PC-9 (cell line): ENCODE results near the gene ZNF628. TPM values are rescaled to one million over a fixed set of nuclear protein-coding genes. Genes with fewer than 3 reads are reported as not detected.
A peak's percentile ranks its signal among the peaks of the same experiment; 100 is the strongest.

Experiments
- BruUV-seq: library from RNA; stranded (reverse); fragments of 400-500 nt; replicated peaks from 2 replicates; lab custom pipeline; 2021; lab: Mats Ljungman, UMichigan
- CTCF ChIA-PET: fragments of 300-600 bp; sonication (Branson Sonifier 250); formaldehyde crosslinking; loops from one replicate; lab custom pipeline; 2022; ENCODE audit warnings: antibody characterized with exemption; lab: Charles Lee
- POLR2A ChIA-PET: fragments of 300-600 bp; sonication (Branson Sonifier 250); formaldehyde crosslinking; loops from one replicate; lab custom pipeline; 2022; ENCODE audit warnings: antibody characterized with exemption; ENCODE audit not compliant: unreplicated experiment; lab: Charles Lee
- DNase-seq, 2 experiments: peaks; one replicate each; pipeline versions ENCODE4 v3.0.0 to v3.0.0-alpha.2; 2015 to 2022; ENCODE audit warnings: mixed read lengths in 1 of 2
- H2AFZ ChIP-seq: fragments of 200-600 bp; sonication (generic); 2 replicates; pipeline ENCODE4 v1.8.1; 2017; ENCODE audit warnings: antibody characterized with exemption
- H3F3A ChIP-seq: fragments of 200-600 bp; sonication (generic); 2 replicates; pipeline ENCODE4 v1.8.1; 2017; ENCODE audit warnings: antibody characterized with exemption, mild to moderate bottlenecking, low read depth; ENCODE audit not compliant: insufficient read depth
- H3K27ac ChIP-seq: fragments of 200-600 bp; sonication (generic); 2 replicates; pipeline ENCODE4 v1.6.1; 2016; ENCODE audit warnings: mixed run types
- H3K27me3 ChIP-seq: fragments of 200-600 bp; sonication (generic); 2 replicates; pipeline ENCODE4 v1.6.1; 2016; ENCODE audit warnings: low read depth, mixed run types; ENCODE audit not compliant: insufficient read depth
- H3K36me3 ChIP-seq: fragments of 200-600 bp; sonication (generic); 2 replicates; pipeline ENCODE4 v1.6.1; 2016; ENCODE audit warnings: low read depth, mixed run types
- H3K4me1 ChIP-seq: fragments of 200-600 bp; sonication (generic); replicated peaks from 2 replicates; pipeline ENCODE4 v1.6.1; 2016; ENCODE audit warnings: mixed run types; ENCODE audit not compliant: insufficient read depth
- H3K4me2 ChIP-seq: fragments of 200-600 bp; sonication (generic); 2 replicates; pipeline ENCODE4 v1.6.1; 2017; ENCODE audit warnings: mixed run types
- H3K4me3 ChIP-seq: fragments of 200-600 bp; sonication (generic); 2 replicates; pipeline ENCODE4 v1.6.1; 2016; ENCODE audit warnings: mixed run types
- H3K79me2 ChIP-seq: fragments of 200-600 bp; sonication (generic); 2 replicates; pipeline ENCODE4 v1.6.1; 2017; ENCODE audit warnings: low read depth, mixed run types
- H3K9me2 ChIP-seq: fragments of 200-600 bp; sonication (generic); 2 replicates; pipeline ENCODE4 v1.8.1; 2017; ENCODE audit warnings: mild to moderate bottlenecking; ENCODE audit not compliant: insufficient read depth
- H3K9me3 ChIP-seq: fragments of 200-600 bp; sonication (generic); 2 replicates; pipeline ENCODE4 v1.8.1; 2016; ENCODE audit warnings: low read depth; ENCODE audit not compliant: insufficient read depth
- H4K20me1 ChIP-seq: fragments of 200-600 bp; sonication (generic); 2 replicates; pipeline ENCODE4 v1.8.1; 2017; ENCODE audit not compliant: insufficient read depth
- EZH2 ChIP-seq: fragments of 200-600 bp; sonication (generic); IDR thresholded peaks from 2 replicates; pipeline ENCODE4 v1.8.0; 2017; ENCODE audit warnings: antibody characterized with exemption, low read depth
- intact Hi-C: fragments of 100-400 bp; cut with micrococcal nuclease; formaldehyde crosslinking; loops from one replicate; pipeline ENCODE4 v1.10.0; 2022; ENCODE audit not compliant: unreplicated experiment
- total RNA-seq: library from RNA; stranded (reverse); gene quantifications from 2 replicates; pipeline ENCODE4 v1.2.3, GENCODE V29; 2021
- TF ChIP-seq, protein P1 (sequence below): fragments of 200-600 bp; sonication (generic); conservative IDR thresholded peaks from 2 replicates; pipeline ENCODE4 v1.6.1; 2017; ENCODE audit warnings: mixed run types, antibody characterized with exemption, mild to moderate bottlenecking, moderate library complexity

The ZNF628 gene
- total RNA-seq, 1 experiment from 2014 or later, result 19.3 TPM

DNA sequence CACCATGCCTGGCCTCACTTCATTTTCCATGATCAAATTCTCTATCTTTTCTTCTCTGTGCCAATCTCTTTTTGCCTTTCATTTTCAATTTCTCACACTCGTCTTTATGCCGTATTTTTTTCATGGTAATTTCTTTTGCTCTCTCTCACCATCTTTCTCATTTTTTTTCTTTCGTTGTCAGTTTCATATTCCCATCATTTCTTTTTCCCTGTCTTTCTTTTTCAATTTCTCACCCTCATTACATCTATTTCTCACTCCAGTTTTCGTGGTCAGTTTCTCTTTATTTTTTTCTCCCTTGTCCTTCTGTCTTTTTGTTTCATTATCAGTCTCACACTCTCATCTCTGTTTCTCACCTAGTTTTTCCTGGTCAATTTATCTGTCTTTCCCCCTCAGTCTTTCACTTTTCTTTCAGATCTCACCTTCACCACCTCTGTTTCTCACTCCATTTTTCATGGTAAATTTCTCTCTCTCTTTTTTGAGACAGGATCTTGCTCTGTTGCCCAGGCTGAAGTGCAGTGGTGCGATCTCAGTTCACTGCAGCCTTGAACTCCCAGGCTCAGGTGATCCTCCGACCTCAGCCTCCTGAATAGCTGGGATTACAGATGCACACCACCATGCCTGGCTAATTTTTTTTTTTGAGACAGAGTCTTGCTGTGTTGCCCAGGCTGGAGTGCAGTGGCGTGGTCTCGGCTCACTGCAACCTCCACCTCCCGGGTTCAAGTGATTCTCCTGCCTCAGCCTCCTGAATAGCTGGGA, 26.0 kb downstream of the ZNF628 start:
- intact Hi-C loops, result loop anchor here (5.0 to 10.0 kb wide), 2 partner anchors 85 to 618 kb away; no protein-coding TSS in a partner anchor
- H2AFZ ChIP-seq, result no peak overlapping the region
- H3K9me2 ChIP-seq, result no peaks in the 10 kb centered on the region
- ChIA-PET POLR2A (interaction anchor here (0.6 kb wide), 1 partner anchor 45 kb away, joined by 22 read pairs; no protein-coding TSS in a partner anchor), CTCF (interaction anchor here (0.6 kb wide), 1 partner anchor 34 kb away, joined by 6 read pairs; no protein-coding TSS in a partner anchor)
- H3K27ac ChIP-seq, result no peak overlapping the region
- peaks cover 23% of the 10 kb centered on the region for H3K27me3 ChIP-seq
- H3K4me1 ChIP-seq, result no peaks in the 10 kb centered on the region
- H3K4me2 ChIP-seq, result no peak overlapping the region
- no peak for TF ChIP-seq EZH2
- TF ChIP-seq, protein P1, sequence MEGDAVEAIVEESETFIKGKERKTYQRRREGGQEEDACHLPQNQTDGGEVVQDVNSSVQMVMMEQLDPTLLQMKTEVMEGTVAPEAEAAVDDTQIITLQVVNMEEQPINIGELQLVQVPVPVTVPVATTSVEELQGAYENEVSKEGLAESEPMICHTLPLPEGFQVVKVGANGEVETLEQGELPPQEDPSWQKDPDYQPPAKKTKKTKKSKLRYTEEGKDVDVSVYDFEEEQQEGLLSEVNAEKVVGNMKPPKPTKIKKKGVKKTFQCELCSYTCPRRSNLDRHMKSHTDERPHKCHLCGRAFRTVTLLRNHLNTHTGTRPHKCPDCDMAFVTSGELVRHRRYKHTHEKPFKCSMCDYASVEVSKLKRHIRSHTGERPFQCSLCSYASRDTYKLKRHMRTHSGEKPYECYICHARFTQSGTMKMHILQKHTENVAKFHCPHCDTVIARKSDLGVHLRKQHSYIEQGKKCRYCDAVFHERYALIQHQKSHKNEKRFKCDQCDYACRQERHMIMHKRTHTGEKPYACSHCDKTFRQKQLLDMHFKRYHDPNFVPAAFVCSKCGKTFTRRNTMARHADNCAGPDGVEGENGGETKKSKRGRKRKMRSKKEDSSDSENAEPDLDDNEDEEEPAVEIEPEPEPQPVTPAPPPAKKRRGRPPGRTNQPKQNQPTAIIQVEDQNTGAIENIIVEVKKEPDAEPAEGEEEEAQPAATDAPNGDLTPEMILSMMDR, result no peak
- H3F3A ChIP-seq, result no peaks in the 10 kb centered on the region
- DNase-seq, result no peak
- no TSS peak for BruUV-seq
- H3K79me2 ChIP-seq, result no peaks in the 10 kb centered on the region
- no peaks in the 10 kb centered on the region for H4K20me1 ChIP-seq
- H3K9me3 ChIP-seq, result no peaks in the 10 kb centered on the region
- no peaks in the 10 kb centered on the region for H3K36me3 ChIP-seq
- no peak overlapping the region for H3K4me3 ChIP-seq

DNA sequence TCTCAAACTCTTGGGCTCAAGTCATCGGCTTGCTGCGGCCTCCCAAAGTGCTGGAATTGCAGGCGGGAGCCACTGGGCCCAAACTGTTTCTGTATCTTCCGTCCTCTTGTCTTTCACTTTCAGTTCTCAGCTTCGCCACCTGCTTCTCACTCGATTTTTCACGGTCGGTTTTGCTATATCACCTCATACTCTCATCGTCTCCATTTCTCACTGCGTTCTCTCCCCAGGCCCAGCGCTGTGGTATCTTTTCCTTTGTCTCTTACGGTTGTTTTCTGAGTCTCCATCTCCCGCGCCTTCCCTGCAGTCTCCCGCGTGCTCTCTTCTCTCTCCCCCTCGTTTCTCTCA, 26.7 kb downstream of the ZNF628 start:
- Histone ChIP-seq H3K27me3 (peaks cover 28% of the 10 kb centered on the region), H3K4me2 (no peak overlapping the region), H3F3A (no peaks in the 10 kb centered on the region), H3K36me3 (no peaks in the 10 kb centered on the region), H4K20me1 (no peaks in the 10 kb centered on the region), H3K79me2 (no peaks in the 10 kb centered on the region), H3K9me2 (no peaks in the 10 kb centered on the region), H3K27ac (no peak overlapping the region), H3K4me3 (no peak overlapping the region), H3K4me1 (no peaks in the 10 kb centered on the region), H2AFZ (no peak overlapping the region), H3K9me3 (no peaks in the 10 kb centered on the region)
- TF ChIP-seq, protein P1, result no peak
- no peak for TF ChIP-seq EZH2
- no TSS peak for BruUV-seq
- ChIA-PET POLR2A (no interaction called here), CTCF (interaction anchor here (0.6 to 2.2 kb wide), 5 partner anchors 13 to 119 kb away, joined by 4 to 14 read pairs (median 13); partner anchors contain the start of genes ISOC2 and TMEM238)
- intact Hi-C loops, result loop anchor here (5.0 to 10.0 kb wide), 2 partner anchors 86 to 618 kb away; no protein-coding TSS in a partner anchor
- DNase-seq, result no peak

DNA sequence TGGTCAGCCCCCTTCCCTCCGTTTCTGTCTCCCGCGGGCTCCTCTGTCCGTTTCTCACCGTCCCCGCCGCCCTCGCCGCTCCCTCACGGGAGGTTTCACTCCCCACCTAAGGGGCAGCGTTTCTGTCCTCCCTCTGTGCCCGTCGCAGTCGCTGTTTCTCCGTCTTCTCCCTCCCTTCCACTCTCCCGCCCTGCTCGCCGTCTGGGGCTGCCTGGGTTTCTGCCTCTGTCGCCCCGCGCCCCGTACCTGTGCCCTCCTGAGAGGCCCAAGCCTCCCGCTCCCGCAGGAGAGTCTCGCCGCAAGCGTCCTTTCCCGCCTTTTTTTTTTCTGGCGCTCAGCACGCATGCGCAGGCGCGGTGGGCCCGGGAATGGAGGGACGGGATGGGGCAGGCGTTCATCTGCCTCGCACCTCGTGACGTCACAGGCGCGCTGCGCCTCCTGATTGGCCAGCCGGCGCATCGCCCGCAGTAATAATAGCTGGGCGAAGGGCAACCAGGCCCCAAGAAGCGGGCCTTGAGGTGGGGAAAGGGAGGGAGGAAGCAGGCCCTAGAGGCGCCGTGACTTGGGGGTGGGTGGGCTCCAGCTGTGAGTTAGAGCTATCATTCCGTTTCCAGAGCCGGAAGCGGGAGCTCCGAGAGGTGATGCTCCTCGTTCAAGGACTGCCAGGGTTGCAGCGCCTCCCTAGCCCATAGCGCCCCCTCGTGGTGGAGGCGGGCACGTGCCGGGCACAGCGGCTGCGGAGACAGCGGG, 27.3 kb downstream of the ZNF628 start:
- Histone ChIP-seq H3K79me2 (no peaks in the 10 kb centered on the region), H3K4me3 (peak overlapping the region; percentile 27; the same call in 1 of the 2 replicates), H3K9me3 (no peaks in the 10 kb centered on the region), H3K27ac (no peak overlapping the region), H2AFZ (peak overlapping the region; percentile 10; the same call in 1 of the 2 replicates), H3K4me1 (no peaks in the 10 kb centered on the region), H3K36me3 (no peaks in the 10 kb centered on the region), H3K4me2 (peak overlapping the region; percentile 63), H3K27me3 (peaks cover 27% of the 10 kb centered on the region), H3K9me2 (no peaks in the 10 kb centered on the region), H3F3A (no peaks in the 10 kb centered on the region), H4K20me1 (no peaks in the 10 kb centered on the region)
- ChIA-PET CTCF (interaction anchor here (0.5 to 2.2 kb wide), 22 partner anchors 12 to 1982 kb away, joined by 3 to 14 read pairs (median 4); partner anchors contain the start of genes FIZ1, ISOC2, PPP1R12C and TMEM238), POLR2A (interaction anchor here (0.6 to 1.0 kb wide), 5 partner anchors 9 to 151 kb away, joined by 4 to 19 read pairs (median 5); partner anchors contain the start of gene ZNF784)
- TF ChIP-seq, protein P1, result peak; percentile 99
- no peak for TF ChIP-seq EZH2
- peak; percentile 62 to 96 for DNase-seq
- no TSS peak for BruUV-seq
- intact Hi-C loops, result loop anchor here (1.0 to 10.0 kb wide), 4 partner anchors 86 to 619 kb away; no protein-coding TSS in a partner anchor
